CD4-positive, alpha-beta T cell treated with Interleukin-1 beta for 1 hour (primary cell): Measurements from ENCODE around the gene TAPBP.

ENCODE experiments used
- DNase-seq, 2 donors: peaks; one replicate each; pipeline ENCODE4 v3.0.0-alpha.2; 2020 to 2022

Gene TAPBP

GRCh38 chr6:33318426-33319073, 4.7 kb upstream of the TAPBP start:
- DNase-seq: no peak

GRCh38 chr6:33317669-33318425, 4.0 kb upstream of the TAPBP start, which contains the start of gene ZBTB22:
ZBTB22 (minus strand) TSS chr6:33317744; CDS start chr6:33316916, 828 bp downstream.
- DNase-seq: peak; percentile 96 to 97

GRCh38 chr6:33317419-33317668, 3.5 kb upstream of the TAPBP start:
- no peak for DNase-seq

GRCh38 chr6:33316603-33317418, 2.9 kb upstream of the TAPBP start:
- DNase-seq: no peak

DNA sequence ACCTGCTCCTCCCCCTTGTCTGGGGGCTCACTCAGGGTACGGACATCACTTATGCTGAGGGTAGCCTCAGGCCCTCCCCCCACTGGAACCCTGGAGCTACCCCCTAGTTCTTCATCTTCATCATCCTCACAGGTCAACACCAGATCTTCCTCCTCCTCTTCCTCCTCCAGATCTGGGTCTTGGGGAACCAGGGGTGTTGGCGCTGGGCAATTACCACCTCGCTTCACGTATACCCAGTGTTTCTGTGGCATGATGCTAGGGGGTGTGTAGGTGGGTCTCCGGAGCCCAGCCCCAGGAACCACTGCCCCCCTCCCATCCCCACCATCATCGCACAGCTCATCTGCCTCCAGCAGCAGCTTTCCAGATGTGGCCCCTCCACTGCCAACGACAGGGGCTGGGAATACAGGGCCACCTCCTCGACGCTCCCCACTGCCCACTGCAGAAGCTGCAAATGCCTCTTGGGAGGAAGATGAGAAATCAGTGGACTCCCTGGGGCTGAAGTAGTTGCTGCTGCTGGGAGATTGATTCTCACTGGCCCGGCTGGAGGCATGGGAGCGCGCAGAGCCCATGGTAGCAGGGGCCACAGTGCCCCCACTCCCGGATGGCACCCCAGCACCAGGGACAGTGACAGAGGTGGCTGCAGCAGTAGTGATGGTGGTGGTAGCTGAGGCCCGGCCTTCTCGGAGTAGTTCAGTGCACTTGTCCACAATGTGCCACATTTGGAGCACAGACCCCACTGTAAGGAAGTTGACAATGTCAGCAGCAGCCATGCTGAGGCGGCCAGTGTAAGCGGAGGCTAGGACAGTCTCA, 2.1 kb upstream of the TAPBP start:
- DNase-seq: no peak

DNA sequence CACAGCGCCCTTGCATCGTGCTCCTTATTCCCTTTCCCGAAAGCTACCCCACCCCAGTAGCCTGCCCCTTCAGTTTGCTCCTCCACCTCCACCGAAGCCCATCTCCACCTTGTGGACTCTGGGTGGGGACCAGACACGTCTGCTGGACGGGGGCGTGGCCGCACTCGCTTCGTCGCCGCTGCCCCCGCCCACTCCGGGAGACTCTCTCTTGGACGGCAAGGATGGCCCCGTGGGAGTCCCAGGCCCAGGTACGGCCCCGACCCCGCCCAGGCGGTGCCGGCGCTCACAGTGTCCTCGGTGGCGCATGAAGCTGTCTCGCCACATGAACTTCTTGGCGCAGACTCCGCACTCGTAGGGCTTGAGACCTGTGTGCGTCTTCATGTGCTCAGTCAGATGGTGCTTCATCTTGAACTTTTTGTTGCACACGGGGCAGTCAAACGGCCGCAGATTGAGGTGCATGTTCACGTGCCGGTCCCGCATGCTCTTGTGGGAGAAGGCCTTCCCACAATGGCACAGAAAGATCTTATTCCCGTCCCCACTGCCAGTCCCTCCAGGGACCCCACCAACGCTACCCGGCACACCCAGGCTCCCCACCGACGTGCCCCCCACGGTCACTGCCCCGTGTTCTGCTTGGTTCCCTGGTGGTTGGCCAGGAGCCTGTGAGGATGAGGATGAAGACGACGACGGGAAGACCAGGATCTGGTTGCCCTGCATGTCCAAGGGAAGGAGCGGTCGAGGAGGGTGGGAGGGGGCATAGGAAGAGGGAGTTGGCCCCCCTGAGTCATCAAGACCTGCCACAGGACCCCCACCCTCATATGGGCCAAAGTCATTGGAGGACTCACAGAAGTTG, 1.3 kb upstream of the TAPBP start:
- peak in 1 of 2 donors; percentile 54 for DNase-seq

- DNase-seq: peak; percentile 89 to 91
Observed at GRCh38 chr6:33314515-33314942, 651 bp upstream of the TAPBP start.

DNA sequence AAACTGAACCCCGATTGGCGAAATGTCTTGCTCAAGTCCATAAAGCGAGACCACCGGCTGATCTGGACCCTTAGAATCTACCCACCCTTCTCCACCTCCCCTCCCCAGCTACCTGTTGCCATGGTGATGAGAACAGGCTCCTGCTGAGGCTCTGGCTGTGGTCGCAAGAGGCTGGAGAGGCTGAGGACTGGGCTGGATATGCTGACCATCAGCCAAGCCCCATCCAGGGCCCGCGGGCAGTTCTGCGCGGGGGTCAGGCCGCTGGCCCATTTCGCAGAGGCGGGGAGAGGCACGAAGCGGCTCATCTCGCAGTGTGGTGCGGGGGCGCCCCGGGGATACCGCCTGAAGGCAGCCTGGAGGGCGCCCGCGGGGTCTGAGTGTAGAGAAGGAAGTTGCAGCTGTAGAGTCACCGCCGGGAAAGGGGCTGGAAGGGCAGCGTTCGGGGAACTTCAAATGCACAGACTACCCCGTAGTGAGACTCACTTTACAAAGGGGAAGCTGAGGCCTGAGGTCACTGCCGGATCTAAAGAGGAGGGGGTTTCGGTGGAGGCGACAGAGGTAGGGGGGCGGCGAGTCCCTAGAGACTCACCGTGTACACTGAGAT, 671 bp downstream of the TAPBP start:
- DNase-seq: peak in 1 of 2 donors; percentile 63

- DNase-seq: peak; percentile 93
Observed at GRCh38 chr6:33312361-33313104, 1.3 kb downstream of the TAPBP start.

GRCh38 chr6:33306356-33306755, 7.5 kb downstream of the TAPBP start:
- no peak for DNase-seq

- DNase-seq: no peak
Observed at GRCh38 chr6:33305052-33305451, 8.8 kb downstream of the TAPBP start.

DNA sequence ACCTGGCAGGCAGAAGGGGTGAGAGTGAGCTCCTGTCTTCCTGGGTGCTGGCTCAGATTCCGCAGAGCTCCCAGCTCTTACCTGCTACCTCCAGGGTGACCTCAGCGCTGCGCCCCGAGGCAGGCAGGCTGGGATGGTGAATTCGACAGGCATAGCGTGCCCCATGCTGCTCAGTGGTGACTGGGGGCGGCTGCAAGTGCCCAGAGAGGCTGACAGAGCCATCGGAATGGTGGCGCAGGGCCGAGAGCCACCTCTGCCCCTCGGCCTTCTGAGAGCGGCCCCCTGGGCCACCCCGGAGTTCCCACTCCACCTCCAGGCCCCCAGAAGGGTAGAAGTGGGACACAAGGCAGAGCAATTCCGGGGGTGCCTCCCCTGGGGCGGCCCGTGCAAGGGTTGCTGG, 9.7 kb downstream of the TAPBP start:
- no peak for DNase-seq

DNA sequence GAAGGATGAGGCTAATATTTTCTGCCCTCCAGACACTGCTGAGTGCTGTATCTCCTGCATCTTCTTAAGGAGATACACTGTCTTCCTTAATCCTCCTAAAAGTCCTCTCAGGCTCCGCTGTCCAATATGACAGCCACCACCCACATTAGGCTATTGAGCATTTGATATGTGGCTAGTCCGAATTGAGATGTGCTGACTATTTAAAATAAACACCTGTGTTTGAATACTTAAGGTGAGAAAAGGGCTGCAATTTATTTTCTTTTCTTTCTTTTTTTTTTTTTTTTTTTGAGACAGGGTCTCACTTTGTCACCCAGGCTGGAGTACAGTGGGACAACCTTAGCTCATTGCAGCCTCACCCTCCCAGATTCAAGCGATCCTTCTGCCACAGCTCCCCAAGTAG, 12.0 kb downstream of the TAPBP start:
- DNase-seq: no peak

GRCh38 chr6:33299237-33299944, 14.5 kb downstream of the TAPBP start:
- DNase-seq: peak; percentile 93 to 95

GRCh38 chr6:33298773-33299236, 15.1 kb downstream of the TAPBP start, which contains the start of gene RGL2:
RGL2 (minus strand) TSS chr6:33298942; CDS start chr6:33298610, 332 bp downstream.
- DNase-seq: peak; percentile 71 to 78

DNA sequence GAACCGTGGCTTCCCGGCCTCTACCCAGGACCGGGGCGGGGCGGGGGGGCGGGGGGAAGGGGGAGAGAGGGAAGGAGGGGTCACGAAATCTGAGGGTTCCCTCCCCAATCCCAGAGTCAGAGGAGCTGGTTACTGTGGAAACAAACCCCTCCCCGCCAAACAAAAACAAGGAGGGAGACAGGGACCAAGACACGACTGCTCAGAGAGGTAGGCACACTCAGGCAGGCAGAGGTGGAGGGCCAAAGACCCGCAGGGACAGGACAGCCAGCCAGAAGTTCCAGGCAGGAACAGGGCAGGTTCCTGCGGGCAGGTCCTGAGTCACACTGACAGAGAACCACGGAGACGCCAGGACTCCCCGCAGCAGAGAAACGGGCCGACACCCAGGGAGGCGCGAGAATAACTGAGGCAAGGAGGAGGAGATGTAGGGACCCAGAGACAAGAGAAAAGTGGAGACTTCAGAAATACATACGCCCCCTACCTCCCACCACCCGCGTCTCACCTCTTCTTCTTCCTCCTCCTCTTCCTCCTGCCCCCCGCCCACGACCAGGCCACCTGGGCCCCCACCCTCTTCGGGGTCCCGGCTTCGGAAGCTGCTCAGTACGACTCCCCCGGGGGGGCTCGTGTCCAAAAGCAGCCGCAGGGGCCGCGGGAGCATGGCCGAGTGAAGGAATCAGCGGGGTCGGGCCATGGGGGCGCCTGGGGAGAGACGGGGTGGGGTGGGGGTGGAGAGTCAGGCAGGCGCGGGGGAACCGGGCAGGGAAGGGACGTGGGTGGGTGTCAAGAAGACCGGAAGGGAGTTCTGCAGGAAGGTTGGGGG, 15.7 kb downstream of the TAPBP start:
- DNase-seq: peak; percentile 85 to 88

GRCh38 chr6:33297406-33297955, 16.4 kb downstream of the TAPBP start:
- peak in 1 of 2 donors; percentile 34 for DNase-seq

DNA sequence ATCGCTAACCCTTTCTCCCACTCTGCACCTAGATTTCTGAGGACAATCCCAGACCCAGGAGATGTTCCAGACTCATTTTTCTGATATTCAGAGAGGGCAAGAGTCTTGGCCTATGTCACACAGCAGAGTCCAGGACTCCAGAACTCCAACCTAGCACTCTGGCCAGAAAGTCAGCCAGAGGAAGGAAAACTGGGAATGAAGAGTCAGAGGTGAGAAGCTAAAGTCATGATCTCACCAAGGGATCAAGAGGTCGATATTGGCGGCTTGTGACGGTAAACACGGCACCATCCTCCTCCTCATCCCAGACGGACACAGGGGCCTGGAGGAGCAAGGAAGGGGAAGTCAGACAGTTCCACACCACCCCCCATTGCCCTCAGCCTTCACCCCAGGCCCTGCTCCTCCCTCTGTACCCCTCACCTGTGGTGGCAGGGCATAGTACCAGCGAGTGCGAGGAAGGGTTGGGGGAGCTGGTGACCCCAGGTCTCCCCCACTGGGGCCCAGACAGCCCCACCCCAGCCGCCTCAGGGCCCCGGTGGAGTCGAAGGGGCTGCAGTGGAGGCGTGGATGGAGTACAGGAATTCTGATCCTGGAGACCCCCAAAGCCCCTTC, 17.0 kb downstream of the TAPBP start:
- DNase-seq: no peak
